Measurements from ENCODE around the gene ZNF385A.

The ZNF385A gene

GRCh38 chr12:54415221-54415929 is 30.8 kb upstream of the ZNF385A start:
- no peak for DNase-seq

- no peak for DNase-seq
Measured at GRCh38 chr12:54413284-54414190, 29.0 kb upstream of the ZNF385A start.

- no peak for DNase-seq
Measured at GRCh38 chr12:54412786-54413185, 28.3 kb upstream of the ZNF385A start.

- DNase-seq: no peak
Measured at GRCh38 chr12:54412348-54412747, 27.8 kb upstream of the ZNF385A start.

GRCh38 chr12:54411391-54412241 is 27.1 kb upstream of the ZNF385A start:
- DNase-seq: no peak

GRCh38 chr12:54409267-54409666 is 24.7 kb upstream of the ZNF385A start:
- no peak for DNase-seq

GRCh38 chr12:54407183-54407905 is 22.8 kb upstream of the ZNF385A start:
- no peak for DNase-seq

GRCh38 chr12:54405573-54405972 is 21.0 kb upstream of the ZNF385A start:
- no peak for DNase-seq

- no peak for DNase-seq
Measured at GRCh38 chr12:54405106-54405505, 20.6 kb upstream of the ZNF385A start.

GRCh38 chr12:54404061-54405004 is 19.8 kb upstream of the ZNF385A start:
- DNase-seq: no peak

- no peak for DNase-seq
Measured at GRCh38 chr12:54401119-54401518, 16.6 kb upstream of the ZNF385A start.

GRCh38 chr12:54398995-54399793 is 14.7 kb upstream of the ZNF385A start:
- DNase-seq: peak; percentile 68

- no peak for DNase-seq
Measured at GRCh38 chr12:54398218-54398617, 13.7 kb upstream of the ZNF385A start.

GRCh38 chr12:54397157-54397556 is 12.6 kb upstream of the ZNF385A start:
- DNase-seq: no peak

GRCh38 chr12:54395545-54395944 is 11.0 kb upstream of the ZNF385A start:
- DNase-seq: no peak

GRCh38 chr12:54394986-54395385 is 10.5 kb upstream of the ZNF385A start:
- DNase-seq: no peak

GRCh38 chr12:54394281-54394719 is 9.8 kb upstream of the ZNF385A start:
- DNase-seq: no peak

GRCh38 chr12:54393743-54394142 is 9.2 kb upstream of the ZNF385A start:
- no peak for DNase-seq

- no peak for DNase-seq
Measured at GRCh38 chr12:54393207-54393609, 8.7 kb upstream of the ZNF385A start.

- no peak for DNase-seq
Measured at GRCh38 chr12:54392485-54393206, 8.1 kb upstream of the ZNF385A start.
